Common myeloid progenitor, CD34-positive (primary cell): ENCODE results near the gene ABL2.

ENCODE experiments used
- CTCF ChIA-PET: fragments of 350-600 bp; sonication (Branson Sonifier 250); formaldehyde crosslinking; loops from one replicate; lab custom pipeline; 2021; ENCODE audit warnings: antibody characterized with exemption; lab: Charles Lee
- POLR2A ChIA-PET: fragments of 350-600 bp; sonication (Branson Sonifier 250); formaldehyde crosslinking; loops from one replicate; lab custom pipeline; 2021; ENCODE audit warnings: antibody characterized with exemption; lab: Charles Lee
- DNase-seq, 3 donors: peaks; one replicate each; pipeline versions ENCODE4 v3.0.0 to v3.0.0-alpha.2; 2013
- H3K27ac ChIP-seq, 2 experiments: 1 replicate in 1 of 2; 2 replicates in 1 of 2; pipeline ENCODE4 v1.7.0; 2013; ENCODE audit warnings: inconsistent platforms in 2 of 2, low read length in 2 of 2, mild to moderate bottlenecking in 2 of 2, low read depth in 1 of 2, moderate library complexity in 1 of 2; ENCODE audit not compliant: severe bottlenecking in 2 of 2, insufficient read depth in 1 of 2, poor library complexity in 1 of 2
- H3K27me3 ChIP-seq, 5 experiments: replicated peaks in 2 of 5; 1 replicate in 3 of 5; 2 replicates in 2 of 5; pipeline versions ENCODE4 v1.6.1 to v1.7.0; 2013; ENCODE audit warnings: low read length in 4 of 5, mild to moderate bottlenecking in 2 of 5, moderate library complexity in 2 of 5, inconsistent platforms in 1 of 5; ENCODE audit not compliant: insufficient read depth in 5 of 5, control insufficient read depth in 4 of 5
- H3K36me3 ChIP-seq, 4 experiments: 1 replicate in 2 of 4; 2 replicates in 2 of 4; pipeline versions ENCODE4 v1.6.1 to v1.7.0; 2013; ENCODE audit warnings: low read length in 3 of 4, control low read depth in 1 of 4, mild to moderate bottlenecking in 1 of 4; ENCODE audit not compliant: control insufficient read depth in 4 of 4, insufficient read depth in 4 of 4
- H3K4me1 ChIP-seq, 4 experiments: 1 replicate in 3 of 4; 2 replicates in 1 of 4; pipeline versions ENCODE4 v1.6.1 to v1.7.1; 2013; ENCODE audit warnings: low read length in 3 of 4, mild to moderate bottlenecking in 3 of 4, control low read depth in 1 of 4, inconsistent platforms in 1 of 4, moderate library complexity in 1 of 4; ENCODE audit not compliant: control insufficient read depth in 4 of 4, insufficient read depth in 4 of 4; ENCODE audit errors: control extremely low read depth in 1 of 4
- H3K4me3 ChIP-seq, 7 experiments: 1 replicate in 4 of 7; 2 replicates in 3 of 7; pipeline versions ENCODE4 v1.5.1 to v1.7.0; 2013; ENCODE audit warnings: mild to moderate bottlenecking in 7 of 7, low read length in 6 of 7, moderate library complexity in 6 of 7, inconsistent platforms in 2 of 7, low read depth in 2 of 7, control low read depth in 1 of 7; ENCODE audit not compliant: insufficient read depth in 4 of 7, control insufficient read depth in 1 of 7; ENCODE audit errors: extremely low read depth in 1 of 7
- H3K9me3 ChIP-seq, 5 experiments: 1 replicate in 4 of 5; 2 replicates in 1 of 5; pipeline versions ENCODE4 v1.6.1 to v1.7.1; 2013; ENCODE audit warnings: low read length in 4 of 5, mild to moderate bottlenecking in 2 of 5, inconsistent platforms in 1 of 5, low read depth in 1 of 5, moderate library complexity in 1 of 5; ENCODE audit not compliant: control insufficient read depth in 4 of 5, insufficient read depth in 2 of 5; ENCODE audit errors: control extremely low read depth in 1 of 5
- WGBS: methylation state at CpG from one replicate; pipeline ENCODE4 v1.1.5; 2013; ENCODE audit not compliant: insufficient coverage; 5-methylcytosine and 5-hydroxymethylcytosine counted together

ABL2 gene

GRCh38 chr1:179119513-179119912 lies 110.0 kb downstream of the ABL2 start:
- Histone ChIP-seq H3K27me3 (no peaks in the 10 kb centered on the region), H3K4me3 (no peak overlapping the region), H3K9me3 (no peaks in the 10 kb centered on the region), H3K27ac (no peak overlapping the region), H3K36me3 (peaks cover 2 to 37% (median 17%) of the 10 kb centered on the region in 4 experiments), H3K4me1 (no peaks in the 10 kb centered on the region)
- ChIA-PET POLR2A (no interaction called here), CTCF (interaction anchor here (0.7 to 5.4 kb wide), 12 partner anchors 10 to 252 kb away, joined by 3 to 45 read pairs (median 5); partner anchors contain the start of gene SOAT1)
- no peak for DNase-seq

GRCh38 chr1:179115181-179115580 lies 114.3 kb downstream of the ABL2 start:
- DNase-seq = no peak
- POLR2A ChIA-PET = no interaction called here
- WGBS = 89% methylated on average over 3 of the region's 3 CpGs
- no peak overlapping the region for H3K4me3 ChIP-seq
- H3K27me3 ChIP-seq = no peaks in the 10 kb centered on the region
- no peak overlapping the region for H3K27ac ChIP-seq
- H3K4me1 ChIP-seq = no peaks in the 10 kb centered on the region
- H3K9me3 ChIP-seq = no peaks in the 10 kb centered on the region
- H3K36me3 ChIP-seq = peaks cover 7 to 41% (median 26%) of the 10 kb centered on the region in 4 experiments
- CTCF ChIA-PET = interaction anchor here (0.6 to 1.2 kb wide), 3 partner anchors 115 to 176 kb away, joined by 3 to 5 read pairs (median 3); no protein-coding TSS in a partner anchor

GRCh38 chr1:179108644-179109043 lies 120.8 kb downstream of the ABL2 start:
- CTCF ChIA-PET = interaction anchor here (0.8 to 1.9 kb wide), 4 partner anchors 12 to 262 kb away, joined by 3 to 6 read pairs (median 4); no protein-coding TSS in a partner anchor
- WGBS = 100% methylated on average over 1 of the region's 2 CpGs

DNA sequence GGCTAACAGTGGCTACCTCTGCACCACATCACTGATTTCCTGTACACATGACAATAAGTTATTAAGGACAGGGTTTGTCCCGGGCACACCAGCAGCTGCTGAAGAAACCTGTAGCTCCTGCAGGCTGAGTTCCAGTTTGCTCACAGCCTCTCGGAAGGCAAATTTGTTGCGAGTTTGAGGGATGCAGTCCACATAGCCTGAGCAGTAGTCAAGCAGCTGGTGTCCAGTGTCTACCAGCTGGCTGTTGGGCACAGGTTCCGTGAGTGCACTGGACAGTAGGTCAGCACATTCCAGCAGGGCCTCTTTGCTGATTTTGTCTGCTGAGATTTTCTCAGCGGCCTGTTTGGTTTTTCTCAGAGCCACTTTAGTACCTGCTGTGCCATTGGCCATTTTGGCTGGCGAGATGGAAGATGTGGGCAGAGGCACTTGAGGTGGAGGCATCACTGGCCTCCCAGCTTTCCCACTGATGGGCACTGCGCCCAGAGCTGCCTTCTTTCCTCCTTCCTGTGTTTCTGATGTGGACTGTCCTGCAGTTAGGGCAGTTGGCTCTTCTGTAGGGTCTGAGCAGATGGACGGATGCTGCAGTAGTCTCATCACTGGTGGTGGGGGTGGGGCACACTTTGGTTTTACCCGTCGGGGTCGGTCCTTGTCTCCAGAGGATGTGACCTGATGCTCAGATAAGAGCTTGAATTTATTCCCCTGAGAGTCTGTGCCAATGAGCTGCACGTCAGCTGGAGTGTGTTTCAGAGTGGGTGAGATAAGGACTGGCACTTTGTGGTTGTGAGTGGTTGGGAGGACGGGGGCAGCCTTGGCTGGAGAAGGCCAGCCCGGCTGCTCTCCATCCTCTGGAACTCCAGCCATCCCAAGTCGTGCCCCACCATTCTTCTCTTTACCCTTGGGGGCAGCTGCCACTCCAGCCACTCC lies 121.5 kb downstream of the ABL2 start:
- ChIA-PET CTCF (interaction anchor here (0.8 to 1.9 kb wide), 4 partner anchors 13 to 262 kb away, joined by 3 to 7 read pairs (median 4); no protein-coding TSS in a partner anchor), POLR2A (no interaction called here)
- DNase-seq = peak; percentile 26 to 60 (median 35)
- Histone ChIP-seq H3K9me3 (no peaks in the 10 kb centered on the region), H3K27ac (no peak overlapping the region), H3K27me3 (no peaks in the 10 kb centered on the region), H3K4me1 (no peaks in the 10 kb centered on the region), H3K4me3 (no peak overlapping the region), H3K36me3 (peaks cover 3 to 47% (median 32%) of the 10 kb centered on the region in 4 experiments)
- 94% methylated on average over 8 of the region's 15 CpGs for WGBS

More at GRCh38 chr1:179108644-179109043, 120.8 kb downstream of the ABL2 start:
- DNase-seq = no peak
- Histone ChIP-seq H3K9me3 (no peaks in the 10 kb centered on the region), H3K27ac (no peak overlapping the region), H3K4me1 (no peaks in the 10 kb centered on the region), H3K36me3 (peaks cover 5 to 48% (median 31%) of the 10 kb centered on the region in 4 experiments), H3K27me3 (no peaks in the 10 kb centered on the region), H3K4me3 (no peak overlapping the region)
- POLR2A ChIA-PET = no interaction called here

GRCh38 chr1:179105393-179105792 lies 124.1 kb downstream of the ABL2 start:
- peak in 2 of 3 donors; percentile 31 to 36 for DNase-seq
- no peaks in the 10 kb centered on the region for H3K9me3 ChIP-seq
- no peak overlapping the region for H3K4me3 ChIP-seq
- H3K27me3 ChIP-seq = no peaks in the 10 kb centered on the region
- 90% methylated on average over 7 of the region's 7 CpGs for WGBS
- no peak overlapping the region for H3K27ac ChIP-seq
- POLR2A ChIA-PET = no interaction called here
- CTCF ChIA-PET = interaction anchor here (0.7 to 2.7 kb wide), 12 partner anchors 11 to 567 kb away, joined by 3 to 8 read pairs (median 4); partner anchors contain the start of gene SOAT1
- no peaks in the 10 kb centered on the region for H3K4me1 ChIP-seq
- peaks cover under 1 to 49% (median 26%) of the 10 kb centered on the region in 4 experiments for H3K36me3 ChIP-seq

DNA sequence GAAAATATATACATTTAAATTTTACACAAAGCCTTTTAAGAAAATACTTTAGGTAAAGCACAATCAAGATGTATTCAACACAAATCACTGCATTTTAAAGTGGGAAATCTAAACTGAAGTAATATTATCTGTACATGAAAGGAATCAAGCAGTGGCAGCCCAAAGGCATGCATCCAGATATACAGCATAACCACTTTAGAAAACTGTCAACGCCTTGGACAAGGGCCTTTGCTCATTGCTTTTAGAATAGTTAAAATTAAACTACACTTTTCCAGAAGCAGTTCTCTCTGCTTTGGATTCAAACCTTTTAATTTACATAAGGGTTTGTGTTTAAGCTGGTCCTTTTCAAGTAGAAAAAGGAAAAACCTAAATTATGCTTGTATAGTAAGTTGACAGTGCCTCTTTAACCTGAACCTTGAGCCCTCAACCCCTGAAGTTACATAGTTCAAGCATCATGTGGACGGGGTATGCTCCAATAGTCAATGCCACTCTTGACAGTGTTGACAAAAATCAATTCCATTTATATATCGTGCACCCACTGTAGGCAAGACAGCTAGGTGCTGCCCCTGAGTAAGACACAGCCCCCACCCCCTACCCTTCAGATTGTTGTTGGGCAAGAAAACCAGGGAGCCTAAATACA lies 124.7 kb downstream of the ABL2 start:
- WGBS = 86% methylated on average over 1 of the region's 3 CpGs
- POLR2A ChIA-PET = no interaction called here

More for the DNA sequence above, 124.7 kb downstream of the ABL2 start:
- CTCF ChIA-PET = interaction anchor here (0.8 to 2.7 kb wide), 8 partner anchors 12 to 320 kb away, joined by 3 to 8 read pairs (median 4); partner anchors contain the start of gene SOAT1
- DNase-seq = no peak
- H3K4me1 ChIP-seq = no peaks in the 10 kb centered on the region
- H3K9me3 ChIP-seq = no peaks in the 10 kb centered on the region
- H3K27me3 ChIP-seq = no peaks in the 10 kb centered on the region
- H3K36me3 ChIP-seq = peaks cover 0 to 47% (median 19%) of the 10 kb centered on the region in 4 experiments
- H3K4me3 ChIP-seq = no peak overlapping the region
- no peak overlapping the region for H3K27ac ChIP-seq
